ENCODE data around the gene C8B. TPM values are rescaled to one million over a fixed set of nuclear protein-coding genes. Genes with fewer than 3 reads are reported as not detected.

Gene C8B
- total and polyA plus RNA-seq, 2 donors (not counting 1 experiment from before 2014, with no cell fraction given): not detected

DNA sequence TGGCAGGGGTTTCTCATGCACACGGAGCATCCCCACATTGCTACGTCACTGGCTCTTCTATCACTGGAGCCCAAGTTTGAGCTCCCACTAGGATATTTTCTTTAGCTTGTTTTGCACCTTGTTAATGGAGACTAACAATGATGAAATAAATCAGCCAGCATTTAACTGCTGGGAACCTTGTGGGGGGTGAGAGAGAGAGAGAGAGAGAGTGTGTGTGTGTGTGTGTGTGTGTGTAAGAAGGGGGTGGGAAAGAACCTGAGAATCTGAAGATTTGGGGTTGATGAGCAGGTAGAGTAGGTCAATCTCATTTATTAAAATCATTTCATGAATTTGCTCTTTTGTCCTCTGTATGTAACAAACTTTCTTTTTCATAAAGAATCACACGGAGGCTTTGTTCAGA is 624 bp downstream of the C8B start:
- no peak overlapping the region for H3K27ac ChIP-seq (ENCODE audit: low read length in 2 of 2)
- no peaks in the 10 kb centered on the region for H3K27me3 Mint-ChIP-seq
- H3K79me2 ChIP-seq (ENCODE audit: control insufficient read depth, insufficient read depth, low read length): no peaks in the 10 kb centered on the region
- no peaks in the 10 kb centered on the region for H3K36me3 ChIP-seq (replicated peaks in 1 of 2; ENCODE audit: control extremely low read depth in 1 of 2, control insufficient read depth in 1 of 2, extremely low read depth in 1 of 2, insufficient read depth in 2 of 2, low read length in 1 of 2)
- 100% methylated on average over 2 of the region's 3 CpGs for WGBS (ENCODE audit: insufficient coverage)
- ChIA-PET POLR2A (no interaction called here), CTCF (no interaction called here)
- no peak overlapping the region for H3K4me3 ChIP-seq (ENCODE audit: control extremely low read depth in 1 of 5, extremely low read depth in 1 of 5, insufficient read depth in 1 of 5, low read depth in 2 of 5, low read length in 4 of 5)
- no peaks in the 10 kb centered on the region for H3K4me1 Mint-ChIP-seq
- H3K9me3 ChIP-seq (ENCODE audit: control extremely low read depth in 1 of 3, control insufficient read depth in 2 of 3, insufficient read depth in 1 of 3, low read length in 2 of 3): peaks cover 0 to 3% (median 0%) of the 10 kb centered on the region in 3 donors
- peaks cover 0 to 3% (median 0%) of the 10 kb centered on the region in 4 experiments for H3K27me3 ChIP-seq (replicated peaks in 1 of 4; ENCODE audit: control extremely low read depth in 1 of 4, control insufficient read depth in 3 of 4, insufficient read depth in 4 of 4, low read length in 3 of 4)
- no peaks in the 10 kb centered on the region for H3K4me1 ChIP-seq (ENCODE audit: control insufficient read depth in 2 of 2, insufficient read depth in 2 of 2, low read length in 2 of 2)
- no peaks in the 10 kb centered on the region for H3K9me3 Mint-ChIP-seq (ENCODE audit: insufficient read depth)
- no peak overlapping the region for H3K4me2 ChIP-seq (replicated peaks; ENCODE audit: low read depth, low read length, poor library complexity, severe bottlenecking)
- no peak overlapping the region for H2AFZ ChIP-seq (ENCODE audit: insufficient read depth, low read depth, low read length, poor library complexity, severe bottlenecking)
- no peak for ATAC-seq (ENCODE audit: low read depth)
- intact Hi-C loops (cut with micrococcal nuclease): no loop called here
- no peak overlapping the region for H3K4me3 Mint-ChIP-seq
- H4K20me1 ChIP-seq (ENCODE audit: control insufficient read depth, insufficient read depth, low read length, poor library complexity, severe bottlenecking): no peaks in the 10 kb centered on the region
- no peak for DNase-seq
- H3K9ac ChIP-seq (ENCODE audit: low read length): no peak overlapping the region
- no peak for TF ChIP-seq EZH2 (IDR thresholded peaks at IDR 0.05; ENCODE audit: borderline replicate concordance, insufficient read depth, low read depth, low read length, poor library complexity, severe bottlenecking)
- TF ChIP-seq, protein P1, sequence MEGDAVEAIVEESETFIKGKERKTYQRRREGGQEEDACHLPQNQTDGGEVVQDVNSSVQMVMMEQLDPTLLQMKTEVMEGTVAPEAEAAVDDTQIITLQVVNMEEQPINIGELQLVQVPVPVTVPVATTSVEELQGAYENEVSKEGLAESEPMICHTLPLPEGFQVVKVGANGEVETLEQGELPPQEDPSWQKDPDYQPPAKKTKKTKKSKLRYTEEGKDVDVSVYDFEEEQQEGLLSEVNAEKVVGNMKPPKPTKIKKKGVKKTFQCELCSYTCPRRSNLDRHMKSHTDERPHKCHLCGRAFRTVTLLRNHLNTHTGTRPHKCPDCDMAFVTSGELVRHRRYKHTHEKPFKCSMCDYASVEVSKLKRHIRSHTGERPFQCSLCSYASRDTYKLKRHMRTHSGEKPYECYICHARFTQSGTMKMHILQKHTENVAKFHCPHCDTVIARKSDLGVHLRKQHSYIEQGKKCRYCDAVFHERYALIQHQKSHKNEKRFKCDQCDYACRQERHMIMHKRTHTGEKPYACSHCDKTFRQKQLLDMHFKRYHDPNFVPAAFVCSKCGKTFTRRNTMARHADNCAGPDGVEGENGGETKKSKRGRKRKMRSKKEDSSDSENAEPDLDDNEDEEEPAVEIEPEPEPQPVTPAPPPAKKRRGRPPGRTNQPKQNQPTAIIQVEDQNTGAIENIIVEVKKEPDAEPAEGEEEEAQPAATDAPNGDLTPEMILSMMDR (IDR thresholded peaks at IDR 0.05): no peak
- no peak overlapping the region for H3K27ac Mint-ChIP-seq

DNA sequence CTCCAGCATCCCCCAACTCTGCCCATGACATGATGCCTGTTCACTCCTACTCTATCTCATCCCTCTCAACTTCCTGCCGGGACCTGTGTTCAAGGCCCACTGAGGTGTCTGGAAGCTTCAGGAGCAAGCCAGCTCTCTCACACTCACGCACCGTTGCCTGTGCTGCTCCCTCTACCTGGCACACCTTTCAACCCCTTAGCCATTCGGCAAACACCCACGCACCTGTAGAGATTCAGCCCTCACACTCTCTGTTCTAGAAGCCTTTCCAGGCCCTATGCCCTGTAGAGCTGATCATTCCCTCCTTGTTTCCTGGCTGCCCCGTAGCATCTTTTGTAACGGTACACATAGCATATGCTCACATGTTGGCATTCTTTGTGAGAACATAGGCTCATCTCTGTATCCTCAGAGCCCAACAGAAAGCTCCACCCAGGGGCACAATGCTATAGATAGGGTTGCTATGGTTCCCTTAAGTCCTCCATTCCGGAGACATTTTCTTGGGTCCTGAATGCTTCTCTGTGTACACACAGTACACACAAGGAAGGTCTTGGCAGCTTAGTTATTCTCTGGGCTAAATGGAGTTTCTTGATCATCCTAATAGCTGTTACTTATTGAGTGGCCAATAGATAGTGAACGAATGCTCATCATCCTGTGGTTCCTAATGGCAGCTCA is 1.3 kb downstream of the C8B start:
- Mint-ChIP-seq H3K27me3 (no peaks in the 10 kb centered on the region), H3K27ac (no peak overlapping the region), H3K9me3 (ENCODE audit: insufficient read depth) (no peaks in the 10 kb centered on the region), H3K4me1 (no peaks in the 10 kb centered on the region), H3K4me3 (no peak overlapping the region)
- Histone ChIP-seq H3K36me3 (replicated peaks in 1 of 2; ENCODE audit: control extremely low read depth in 1 of 2, control insufficient read depth in 1 of 2, extremely low read depth in 1 of 2, insufficient read depth in 2 of 2, low read length in 1 of 2) (no peaks in the 10 kb centered on the region), H3K27me3 (replicated peaks in 1 of 4; ENCODE audit: control extremely low read depth in 1 of 4, control insufficient read depth in 3 of 4, insufficient read depth in 4 of 4, low read length in 3 of 4) (peaks cover 0 to 3% (median 0%) of the 10 kb centered on the region in 4 experiments), H4K20me1 (ENCODE audit: control insufficient read depth, insufficient read depth, low read length, poor library complexity, severe bottlenecking) (no peaks in the 10 kb centered on the region), H3K9me3 (ENCODE audit: control extremely low read depth in 1 of 3, control insufficient read depth in 2 of 3, insufficient read depth in 1 of 3, low read length in 2 of 3) (peaks cover 0 to 3% (median 0%) of the 10 kb centered on the region in 3 donors), H3K4me2 (replicated peaks; ENCODE audit: low read depth, low read length, poor library complexity, severe bottlenecking) (no peak overlapping the region), H2AFZ (ENCODE audit: insufficient read depth, low read depth, low read length, poor library complexity, severe bottlenecking) (no peak overlapping the region), H3K4me3 (ENCODE audit: control extremely low read depth in 1 of 5, extremely low read depth in 1 of 5, insufficient read depth in 1 of 5, low read depth in 2 of 5, low read length in 4 of 5) (no peak overlapping the region), H3K9ac (ENCODE audit: low read length) (no peak overlapping the region), H3K4me1 (ENCODE audit: control insufficient read depth in 2 of 2, insufficient read depth in 2 of 2, low read length in 2 of 2) (no peaks in the 10 kb centered on the region), H3K79me2 (ENCODE audit: control insufficient read depth, insufficient read depth, low read length) (no peaks in the 10 kb centered on the region), H3K27ac (ENCODE audit: low read length in 2 of 2) (no peak overlapping the region)
- DNase-seq (no peak), ATAC-seq (ENCODE audit: low read depth) (no peak)
- ChIA-PET CTCF (no interaction called here), POLR2A (no interaction called here)
- TF ChIP-seq, protein P1 (IDR thresholded peaks at IDR 0.05): no peak
- no peak for TF ChIP-seq EZH2 (IDR thresholded peaks at IDR 0.05; ENCODE audit: borderline replicate concordance, insufficient read depth, low read depth, low read length, poor library complexity, severe bottlenecking)
- intact Hi-C loops (cut with micrococcal nuclease): no loop called here
- 91% methylated on average over 9 of the region's 9 CpGs for WGBS (ENCODE audit: insufficient coverage)

All from B cell (primary cell).